NT2/D1 (cell line): ENCODE data around the gene SIRT3.

Source experiments
- SUZ12 ChIP-seq: IDR thresholded peaks from 2 replicates; pipeline ENCODE4 v1.6.1; 2011; ENCODE audit not compliant: insufficient read length, insufficient read depth; ENCODE audit errors: extremely low read depth
- YY1 ChIP-seq: IDR thresholded peaks from 2 replicates; pipeline ENCODE4 v1.6.1; 2011; ENCODE audit not compliant: insufficient read length, insufficient read depth
- ZNF274 ChIP-seq: IDR thresholded peaks from 2 replicates; pipeline ENCODE4 v1.6.1; 2011; ENCODE audit warnings: mild to moderate bottlenecking, low read depth, low read length

DNA sequence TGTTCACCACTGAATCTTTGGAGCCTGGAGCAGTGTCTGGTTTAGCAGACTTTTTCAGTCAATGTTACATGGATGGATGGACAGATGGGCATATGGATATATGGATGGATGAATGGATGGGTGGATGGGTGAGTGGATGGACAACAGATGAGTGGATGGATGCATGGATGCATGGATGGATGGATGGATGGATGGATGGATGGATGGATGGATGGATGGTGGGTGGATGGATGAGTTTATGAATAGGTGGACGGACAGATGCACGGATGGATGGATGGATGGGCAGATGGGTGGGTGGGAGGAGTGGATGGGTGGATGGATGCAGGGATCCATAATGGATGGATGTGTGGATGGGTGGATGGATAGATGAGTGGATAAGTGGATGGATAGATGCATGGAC, 19.7 kb upstream of the SIRT3 start:
- TF ChIP-seq ZNF274 (no peak), SUZ12 (no peak), YY1 (no peak)
